HG03342 (cell line): ENCODE data around the gene SPTA1.

Source experiments
- ATAC-seq: cut with Tn5 transposase; IDR thresholded peaks from one replicate; pipeline ENCODE4 v1.9.1; 2021; ENCODE audit warnings: mild to moderate bottlenecking, moderate library complexity; ENCODE audit not compliant: unreplicated experiment

The SPTA1 gene

GRCh38 chr1:158579733-158580132 is 106.8 kb downstream of the SPTA1 start, which contains the start of gene OR10X1:
Gene OR10X1 (minus strand): TSS chr1:158579899. CDS start chr1:158579899, 0 bp downstream.
- ATAC-seq: no peak

- no peak for ATAC-seq
Measured at GRCh38 chr1:158577561-158577960, 109.0 kb downstream of the SPTA1 start.

GRCh38 chr1:158572226-158572625 is 114.3 kb downstream of the SPTA1 start:
- no peak for ATAC-seq

GRCh38 chr1:158570480-158570879 is 116.0 kb downstream of the SPTA1 start, which contains the start of gene OR6P1:
Gene OR6P1 (minus strand): TSS chr1:158570580. CDS start chr1:158563604, 6,976 bp downstream.
- no peak for ATAC-seq

- ATAC-seq: no peak
Measured at GRCh38 chr1:158564608-158565007, 121.9 kb downstream of the SPTA1 start.

- ATAC-seq: no peak
Measured at GRCh38 chr1:158563853-158564252, 122.7 kb downstream of the SPTA1 start.
